ENCODE data around the gene MROH7. TPM values are rescaled to one million over a fixed set of nuclear protein-coding genes. Genes with fewer than 3 reads are reported as not detected.

Gene MROH7
- total and polyA plus RNA-seq, 2 donors = 3.0 to 7.5 TPM

DNA sequence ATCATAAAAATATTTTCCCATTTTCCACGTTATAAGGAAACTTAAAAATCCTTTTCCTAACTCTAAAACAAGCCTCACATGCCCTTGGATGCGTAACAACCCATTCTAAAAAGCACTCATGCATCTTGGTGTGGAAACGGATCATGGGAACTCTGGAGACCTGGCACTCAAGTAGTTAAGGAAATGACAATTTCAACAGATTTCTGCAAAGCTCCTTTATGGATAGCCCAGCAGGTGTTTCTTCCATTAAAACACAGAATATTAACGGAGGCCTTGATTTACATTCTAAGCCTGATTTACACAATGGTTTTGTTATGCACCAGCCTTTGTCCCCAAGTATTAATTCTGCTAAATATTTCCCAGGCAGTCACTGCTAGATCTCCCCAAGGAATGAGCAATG lies 109.8 kb downstream of the MROH7 start:
- DNase-seq (ENCODE audit: extremely low spot score) = no peak
- Histone ChIP-seq H3K27ac (ENCODE audit: low read depth) (no peak overlapping the region), H3K4me1 (ENCODE audit: insufficient read depth) (no peaks in the 10 kb centered on the region), H3K36me3 (ENCODE audit: insufficient read depth) (no peaks in the 10 kb centered on the region), H3K4me3 (ENCODE audit: low read depth, low read length) (no peak overlapping the region)
- 67% methylated on average over 4 of the region's 4 CpGs for WGBS

DNA sequence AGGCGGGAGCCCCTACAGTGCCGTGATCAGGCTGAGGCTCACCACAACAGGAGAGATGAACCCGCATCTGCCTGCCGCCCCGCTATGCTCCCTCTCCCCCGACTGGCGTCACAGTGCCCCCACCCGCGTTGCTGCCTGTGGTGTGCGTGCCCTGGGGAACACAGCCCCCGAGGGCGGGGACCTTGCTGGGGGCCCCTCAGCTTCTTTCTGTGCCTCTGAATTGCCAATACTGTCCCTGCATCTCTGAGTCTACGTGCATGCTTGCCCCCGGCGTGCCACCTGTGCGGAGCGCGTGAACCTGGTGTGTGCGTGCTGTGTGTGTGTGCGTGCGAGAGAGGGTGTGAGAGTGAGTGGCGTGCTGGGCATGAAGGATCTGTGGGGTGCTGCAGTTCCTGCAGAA lies 112.5 kb downstream of the MROH7 start:
- 93% methylated on average over 22 of the region's 22 CpGs for WGBS
- Histone ChIP-seq H3K4me3 (ENCODE audit: low read depth, low read length) (no peak overlapping the region), H3K4me1 (ENCODE audit: insufficient read depth) (no peaks in the 10 kb centered on the region), H3K27ac (ENCODE audit: low read depth) (no peak overlapping the region), H3K36me3 (ENCODE audit: insufficient read depth) (peaks cover 7% of the 10 kb centered on the region)
- no peak for DNase-seq (ENCODE audit: extremely low spot score)

DNA sequence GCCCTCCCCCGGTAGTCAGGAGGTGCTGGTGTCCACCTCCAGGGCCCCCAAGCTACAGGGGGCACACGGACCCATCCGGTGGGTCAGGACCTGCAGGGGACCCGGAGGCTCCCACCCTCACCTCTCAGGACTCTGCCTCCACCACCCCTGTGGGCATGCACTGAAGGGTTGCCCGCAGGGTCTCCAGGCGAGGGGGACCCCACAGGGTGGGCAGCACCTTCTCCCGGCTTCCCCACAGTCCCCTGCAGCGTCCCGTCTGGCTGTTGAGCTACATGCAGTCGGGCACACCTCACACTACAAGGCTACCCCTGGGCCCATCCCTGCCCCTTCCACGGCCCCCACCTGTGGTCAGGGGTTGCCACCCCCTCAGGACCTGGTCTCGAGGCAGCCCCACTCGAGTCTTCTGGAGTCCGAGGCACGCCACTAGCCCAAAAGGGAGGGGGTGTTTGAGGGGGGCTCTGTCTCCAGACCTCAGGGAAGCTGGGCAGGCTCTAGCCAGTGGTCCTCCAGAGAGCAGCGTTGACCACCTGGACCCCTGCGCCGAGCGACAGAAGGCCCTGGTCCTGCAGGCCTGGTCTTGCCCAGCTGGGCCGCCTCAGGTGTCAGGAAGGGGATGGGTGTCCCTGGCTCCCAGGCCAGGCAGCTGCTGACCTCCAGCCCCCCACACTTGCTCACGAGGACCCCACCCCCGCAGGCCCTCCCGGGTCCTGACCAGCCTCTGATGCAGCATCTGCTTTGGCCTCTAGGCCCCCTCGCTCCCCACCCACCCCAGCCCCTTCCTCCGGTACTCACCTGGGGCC lies 113.1 kb downstream of the MROH7 start:
- no peaks in the 10 kb centered on the region for H3K4me1 ChIP-seq (ENCODE audit: insufficient read depth)
- no peak for DNase-seq (ENCODE audit: extremely low spot score)
- 86% methylated on average over 25 of the region's 25 CpGs for WGBS
- no peak overlapping the region for H3K4me3 ChIP-seq (ENCODE audit: low read depth, low read length)
- H3K27ac ChIP-seq (ENCODE audit: low read depth) = no peak overlapping the region
- peaks cover 7% of the 10 kb centered on the region for H3K36me3 ChIP-seq (ENCODE audit: insufficient read depth)

DNA sequence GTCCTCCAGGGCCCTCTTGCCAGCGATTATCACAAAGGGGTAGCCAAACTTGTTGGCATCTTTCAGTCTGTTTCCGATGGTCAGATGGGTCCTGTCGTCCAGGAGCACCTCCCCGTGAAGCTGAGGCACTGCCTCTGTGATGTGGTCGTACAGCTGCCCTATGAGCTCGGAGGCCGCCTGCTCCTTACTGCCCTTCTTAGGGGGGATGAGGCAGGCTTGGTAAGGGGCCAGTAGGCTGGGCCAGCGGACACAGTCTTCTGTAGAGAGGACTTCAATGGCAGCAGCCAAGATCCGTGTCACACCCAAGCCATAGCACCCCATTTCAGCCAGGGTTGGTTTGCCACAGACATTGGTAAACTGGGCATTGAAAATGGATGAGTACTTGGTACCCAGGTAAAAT lies 116.2 kb downstream of the MROH7 start:
- 94% methylated on average over 9 of the region's 9 CpGs for WGBS
- Histone ChIP-seq H3K36me3 (ENCODE audit: insufficient read depth) (peaks cover 7% of the 10 kb centered on the region), H3K27ac (ENCODE audit: low read depth) (no peak overlapping the region), H3K4me3 (ENCODE audit: low read depth, low read length) (no peak overlapping the region), H3K4me1 (ENCODE audit: insufficient read depth) (no peaks in the 10 kb centered on the region)
- no peak for DNase-seq (ENCODE audit: extremely low spot score)

- no peaks in the 10 kb centered on the region for H3K4me1 ChIP-seq (ENCODE audit: insufficient read depth)
- no peak overlapping the region for H3K4me3 ChIP-seq (ENCODE audit: low read depth, low read length)
- H3K27ac ChIP-seq (ENCODE audit: low read depth) = no peak overlapping the region
- DNase-seq (ENCODE audit: extremely low spot score) = no peak
- peaks cover 7% of the 10 kb centered on the region for H3K36me3 ChIP-seq (ENCODE audit: insufficient read depth)
- WGBS = 94% methylated on average over 20 of the region's 20 CpGs
Measured at GRCh38 chr1:54758678-54759348, 117.2 kb downstream of the MROH7 start.

Other genes with a start within 250 kb of the MROH7 start
- 21.7 TPM for gene SSBP3, start 235.4 kb upstream of the MROH7 start, total RNA-seq
- gene SSBP3, start 235.4 kb upstream of the MROH7 start, polyA plus RNA-seq = 59.1 TPM
- 18.8 TPM for gene ACOT11, start 93.6 kb upstream of the MROH7 start, total RNA-seq
- 5.9 TPM for gene ACOT11, start 93.6 kb upstream of the MROH7 start, polyA plus RNA-seq
- not detected for gene FAM151A, start 18.3 kb upstream of the MROH7 start, total RNA-seq
- gene FAM151A, start 18.3 kb upstream of the MROH7 start, polyA plus RNA-seq = 0.10 TPM
- gene TTC4, start 74.1 kb downstream of the MROH7 start, total RNA-seq = 16.6 TPM
- 14.2 TPM for gene TTC4, start 74.1 kb downstream of the MROH7 start, polyA plus RNA-seq
- 3.3 TPM for gene PARS2, start 122.7 kb downstream of the MROH7 start, total RNA-seq
- 4.0 TPM for gene PARS2, start 122.7 kb downstream of the MROH7 start, polyA plus RNA-seq
- gene TTC22, start 159.5 kb downstream of the MROH7 start, total RNA-seq = 2.1 TPM
- gene TTC22, start 159.5 kb downstream of the MROH7 start, polyA plus RNA-seq = 1.0 TPM
- 22.6 TPM for gene DHCR24, start 245.4 kb downstream of the MROH7 start, total RNA-seq
- gene DHCR24, start 245.4 kb downstream of the MROH7 start, polyA plus RNA-seq = 23.4 TPM